Camera-type eye (tissue), 1 donor: ENCODE measurements around the gene OR51I1. TPM values are rescaled to one million over a fixed set of nuclear protein-coding genes. Genes with fewer than 3 reads are reported as not detected.

ENCODE experiments used
- total RNA-seq: library from RNA; depleted of rRNA; stranded (reverse); fragments of >200 nt; gene quantifications from one replicate; pipeline ENCODE4 v1.2.3, GENCODE V29; 2014

Gene OR51I1
- total RNA-seq, result not detected

GRCh38 chr11:5441414-5441813, at the start of gene OR51I1:
Gene OR51I1, minus strand, starts transcription at chr11:5441514. Its CDS starts 0 bp downstream, at chr11:5441514.

GRCh38 chr11:5488385-5488784, 47.1 kb upstream of the OR51I1 start, which contains the start of gene OR52D1:
Gene OR52D1, plus strand, starts transcription at chr11:5488685. Its CDS starts 22 bp downstream, at chr11:5488707.

DNA sequence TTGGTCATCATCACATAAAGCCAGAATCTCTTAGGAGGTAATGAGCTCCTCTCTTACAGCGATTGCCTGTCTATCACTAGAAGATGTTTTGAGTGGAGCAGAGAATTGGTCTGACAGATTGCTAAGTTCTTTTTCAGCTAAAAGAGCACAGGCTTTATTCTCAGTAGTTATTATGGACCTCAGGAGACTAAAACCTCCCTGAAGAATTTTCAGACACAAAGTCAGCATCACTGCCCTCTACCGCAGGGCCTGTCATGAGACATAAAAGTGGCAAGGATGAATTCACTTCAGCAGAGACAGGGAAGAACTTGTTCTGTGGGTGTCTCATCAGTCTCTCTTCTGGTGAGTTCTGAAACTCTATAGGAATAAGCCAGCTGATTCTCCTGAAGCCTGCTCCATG, 7.7 kb upstream of the OR51I1 start, which contains the start of gene OR51I2:
Gene OR51I2 (plus strand): TSS at position 301 of the 400 bp plus-strand sequence. CDS start 4,166 bp downstream, outside the sequence.

DNA sequence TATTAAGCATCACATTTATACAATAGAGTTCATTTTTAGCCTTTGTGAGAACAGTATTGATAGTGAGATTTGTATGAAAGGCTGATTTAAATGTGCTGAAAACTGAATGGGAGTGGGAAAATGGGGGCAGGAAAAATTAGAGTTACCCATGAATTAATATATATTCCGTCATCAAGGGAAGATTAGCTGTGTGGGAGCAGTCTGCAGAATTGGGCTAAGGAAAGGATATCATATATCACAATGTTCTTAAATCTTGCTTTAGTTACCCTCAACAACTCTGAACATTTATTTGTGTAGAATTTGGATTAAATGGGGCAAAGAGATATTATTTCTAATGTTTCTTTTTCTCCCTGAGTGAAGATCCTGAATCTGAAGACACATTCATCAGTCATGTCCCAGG, 19.5 kb downstream of the OR51I1 start, which contains the start of gene OR51Q1:
Gene OR51Q1 (plus strand): TSS at position 301 of the 400 bp plus-strand sequence. CDS start 90 bp downstream, at position 391.

Other genes with a start within 250 kb of the OR51I1 start
- not detected for gene OR51V1, start 240.8 kb downstream of the OR51I1 start, total RNA-seq
- gene HBB, start 214.4 kb downstream of the OR51I1 start, total RNA-seq, result 165 TPM
- gene HBD, start 207.0 kb downstream of the OR51I1 start, total RNA-seq, result not detected
- gene HBG1, start 191.7 kb downstream of the OR51I1 start, total RNA-seq, result 6.3 TPM
- 1,428 TPM for gene HBG2, start 186.7 kb downstream of the OR51I1 start, total RNA-seq
- 1.5 TPM for gene HBE1, start 171.6 kb downstream of the OR51I1 start, total RNA-seq
- gene OR51B4, start 139.6 kb downstream of the OR51I1 start, total RNA-seq, result not detected
- 0.44 TPM for gene OR51B2, start 117.2 kb downstream of the OR51I1 start, total RNA-seq
- 0.99 TPM for gene OR51B5, start 98.0 kb downstream of the OR51I1 start, total RNA-seq
- not detected for gene OR51B6, start 90.0 kb downstream of the OR51I1 start, total RNA-seq
- gene OR51M1, start 57.7 kb downstream of the OR51I1 start, total RNA-seq, result not detected
- not detected for gene OR51Q1, start 19.4 kb downstream of the OR51I1 start, total RNA-seq
- not detected for gene OR51I2, start 7.8 kb upstream of the OR51I1 start, total RNA-seq
- gene OR52D1, start 47.2 kb upstream of the OR51I1 start, total RNA-seq, result not detected
- gene UBQLN3, start 68.4 kb upstream of the OR51I1 start, total RNA-seq, result 0.88 TPM
- gene UBQLNL, start 75.2 kb upstream of the OR51I1 start, total RNA-seq, result 1.2 TPM
- gene OR52H1, start 107.0 kb upstream of the OR51I1 start, total RNA-seq, result 0.66 TPM
- not detected for gene OR52B6, start 139.4 kb upstream of the OR51I1 start, total RNA-seq
- 5.8 TPM for gene TRIM6, start 155.1 kb upstream of the OR51I1 start, total RNA-seq
- gene TRIM34, start 183.5 kb upstream of the OR51I1 start, total RNA-seq, result 5.4 TPM
- gene TRIM5, start 243.6 kb upstream of the OR51I1 start, total RNA-seq, result 23.4 TPM
- 36.4 TPM for gene TRIM22, start 248.3 kb upstream of the OR51I1 start, total RNA-seq